SU-DHL-6 (cell line): ENCODE data around the gene KCNC3.
A peak's percentile ranks its signal among the peaks of the same experiment; 100 is the strongest.

ENCODE experiments used
- H2AFZ ChIP-seq: fragments of 200-600 bp; sonication (generic); 2 replicates; pipeline ENCODE4 v1.6.1; 2014; ENCODE audit warnings: low read depth, mild to moderate bottlenecking, moderate library complexity, mixed read lengths, antibody characterized with exemption, low read length; ENCODE audit not compliant: severe bottlenecking
- H3F3A ChIP-seq: fragments of 200-600 bp; shearing (Covaris generic); 2 replicates; pipeline ENCODE4 v1.6.0; 2016; ENCODE audit warnings: antibody characterized with exemption, mild to moderate bottlenecking; ENCODE audit not compliant: insufficient read depth
- H3K27ac ChIP-seq: fragments of 200-600 bp; sonication (generic); 2 replicates; pipeline ENCODE4 v1.5.1; 2016; ENCODE audit warnings: low read depth, mild to moderate bottlenecking, low read length, moderate library complexity, mixed read lengths
- H3K27me3 ChIP-seq: fragments of 200-600 bp; sonication (generic), shearing (Covaris generic); 2 replicates; pipeline ENCODE4 v1.6.0; 2014; ENCODE audit warnings: mild to moderate bottlenecking, low read length
- H3K36me3 ChIP-seq: fragments of 200-600 bp; sonication (generic); 2 replicates; pipeline ENCODE4 v1.6.1; 2014; ENCODE audit warnings: mild to moderate bottlenecking, low read length, mixed read lengths
- H3K4me2 ChIP-seq: fragments of 300-600, 200-600 bp; shearing (Covaris generic), sonication (generic); 2 replicates; pipeline ENCODE4 v1.6.0; 2014; ENCODE audit warnings: low read length, low read depth, mild to moderate bottlenecking; ENCODE audit not compliant: poor library complexity, severe bottlenecking
- H3K4me3 ChIP-seq: fragments of 200-600 bp; sonication (generic); 2 replicates; pipeline ENCODE4 v1.5.1; 2014; ENCODE audit warnings: antibody characterized with exemption, low read length, mild to moderate bottlenecking, mixed read lengths; ENCODE audit not compliant: insufficient read depth, poor library complexity, severe bottlenecking
- H3K79me2 ChIP-seq: fragments of 200-600 bp; sonication (generic); 2 replicates; pipeline ENCODE4 v1.6.1; 2014; ENCODE audit warnings: mild to moderate bottlenecking, low read length, moderate library complexity; ENCODE audit not compliant: insufficient read depth
- H3K9ac ChIP-seq: fragments of 200-600 bp; sonication (generic); 2 replicates; pipeline ENCODE4 v1.7.0; 2014; ENCODE audit warnings: mild to moderate bottlenecking, low read length
- H3K9me2 ChIP-seq: fragments of 200-600 bp; sonication (generic); replicated peaks from 2 replicates; pipeline ENCODE4 v1.6.1; 2014; ENCODE audit warnings: low read length; ENCODE audit not compliant: insufficient read depth
- H3K9me3 ChIP-seq: fragments of 200-600 bp; sonication (generic); 2 replicates; pipeline ENCODE4 v1.6.1; 2014; ENCODE audit warnings: low read length, mixed read lengths; ENCODE audit not compliant: insufficient read depth
- H4K20me1 ChIP-seq: fragments of 200-600 bp; sonication (generic); 2 replicates; pipeline ENCODE4 v1.6.1; 2014; ENCODE audit warnings: low read depth, mild to moderate bottlenecking, antibody characterized with exemption, low read length, moderate library complexity, mixed read lengths
- CTCF ChIP-seq: fragments of 200-600 bp; sonication (generic); IDR thresholded peaks from one replicate; pipeline ENCODE4 v1.5.1; 2017; ENCODE audit warnings: antibody characterized with exemption, mild to moderate bottlenecking, low read length, moderate library complexity; ENCODE audit not compliant: insufficient read depth, poor library complexity, severe bottlenecking
- EZH2phosphoT487 ChIP-seq: fragments of 200-600 bp; sonication (generic), shearing (Covaris generic); conservative IDR thresholded peaks from 2 replicates; pipeline ENCODE4 v1.6.1; 2018; ENCODE audit warnings: mild to moderate bottlenecking, antibody characterized with exemption, low read length, moderate library complexity, mixed read lengths

KCNC3 gene

GRCh38 chr19:50334741-50335421 is 5.7 kb upstream of the KCNC3 start:
- Histone ChIP-seq H3K27ac (peak overlapping the region; percentile 46), H3K36me3 (peaks cover 26% of the 10 kb centered on the region), H3K4me2 (no peak overlapping the region), H3K4me3 (no peak overlapping the region), H3K27me3 (no peaks in the 10 kb centered on the region), H3F3A (peaks cover 63% of the 10 kb centered on the region), H3K9me2 (no peaks in the 10 kb centered on the region), H3K9me3 (no peaks in the 10 kb centered on the region), H4K20me1 (peaks cover 9% of the 10 kb centered on the region; the same call in 1 of the 2 replicates), H2AFZ (no peak overlapping the region), H3K79me2 (peaks cover 23% of the 10 kb centered on the region), H3K9ac (no peak overlapping the region)
- TF ChIP-seq EZH2phosphoT487: no peak
- no peak for TF ChIP-seq CTCF

- peak overlapping the region; percentile 90 for H3K27ac ChIP-seq
- peaks cover under 1% of the 10 kb centered on the region; the same call in 1 of the 2 replicates for H4K20me1 ChIP-seq
- H3K4me3 ChIP-seq: peak overlapping the region; percentile 15
- H3F3A ChIP-seq: peaks cover 59% of the 10 kb centered on the region
- H3K4me2 ChIP-seq: peak overlapping the region; percentile 68
- H3K27me3 ChIP-seq: no peaks in the 10 kb centered on the region
- H3K9me2 ChIP-seq: no peaks in the 10 kb centered on the region
- H3K9ac ChIP-seq: peak overlapping the region; percentile 63
- H3K9me3 ChIP-seq: no peaks in the 10 kb centered on the region
- TF ChIP-seq EZH2phosphoT487 (no peak), CTCF (no peak)
- H3K79me2 ChIP-seq: peaks cover 14% of the 10 kb centered on the region
- peaks cover 17% of the 10 kb centered on the region for H3K36me3 ChIP-seq
- H2AFZ ChIP-seq: no peak overlapping the region
Observed at GRCh38 chr19:50333737-50334617, 4.8 kb upstream of the KCNC3 start.

- Histone ChIP-seq H3K36me3 (peaks cover 15% of the 10 kb centered on the region; the same call in 1 of the 2 replicates), H3K9me3 (no peaks in the 10 kb centered on the region), H3K79me2 (peaks cover 7% of the 10 kb centered on the region), H3K9me2 (no peaks in the 10 kb centered on the region), H3K4me2 (peak overlapping the region; percentile 68), H3K9ac (peak overlapping the region; percentile 63), H3K4me3 (peak overlapping the region; percentile 31), H3F3A (peaks cover 54% of the 10 kb centered on the region), H3K27me3 (no peaks in the 10 kb centered on the region), H2AFZ (no peak overlapping the region), H3K27ac (peak overlapping the region; percentile 90), H4K20me1 (no peaks in the 10 kb centered on the region; the same call in 1 of the 2 replicates)
- TF ChIP-seq EZH2phosphoT487: no peak
- no peak for TF ChIP-seq CTCF
Observed at GRCh38 chr19:50333235-50333736, 4.1 kb upstream of the KCNC3 start.
